Pancreas (tissue), 10 donors: ENCODE data around the gene PARD3. TPM values are rescaled to one million over a fixed set of nuclear protein-coding genes. Genes with fewer than 3 reads are reported as not detected.

ENCODE experiments used
- ATAC-seq, 4 donors: fragments of 200-7000 bp; cut with Tn5 transposase; one replicate each; pipeline versions ENCODE4 v1.8.0 to v1.9.1; 2020; ENCODE audit warnings: mild to moderate bottlenecking in 4 of 4, moderate library complexity in 4 of 4
- DNase-seq, 6 donors: peaks; one replicate each; pipeline ENCODE4 v3.0.0-alpha.2; 2020
- FAIRE-seq: peaks from 2 replicates; lab custom pipeline; 2012; peaks lifted over from hg19 to GRCh38; lab: Jason Lieb, UNC
- H3K27ac ChIP-seq, 4 donors: fragments of 200-600 bp; sonication (generic); 1 replicate in 3 of 4; 2 replicates in 1 of 4; pipeline versions ENCODE4 v1.5.0 to v1.8.0; 2020
- H3K27me3 ChIP-seq, 4 donors: fragments of 200-600 bp; one replicate each; pipeline ENCODE4 v1.8.0; 2021
- H3K36me3 ChIP-seq, 3 donors: fragments of 200-600 bp; sonication (generic) in 1 of 3; one replicate each; pipeline versions ENCODE4 v1.5.0 to v1.8.0; 2020 to 2021
- H3K4me1 ChIP-seq, 3 donors: fragments of 200-600 bp; one replicate each; pipeline ENCODE4 v1.8.0; 2021
- H3K4me3 ChIP-seq, 4 donors: fragments of 200-600 bp; sonication (generic) in 2 of 4; one replicate each; pipeline versions ENCODE4 v1.5.0 to v1.8.0; 2020 to 2021
- H3K9me3 ChIP-seq, 4 donors: fragments of 200-600 bp; one replicate each; pipeline ENCODE4 v1.8.0; 2021
- CTCF ChIP-seq, 4 donors: fragments of 200-600 bp; sonication (generic) in 3 of 4; IDR thresholded peaks; one replicate each; pipeline versions ENCODE4 v1.5.0 to v1.8.0; 2021; ENCODE audit warnings: antibody characterized with exemption in 4 of 4
- WGBS, 2 donors: extraction: QIAGEN DNeasy Blood & Tissue Kit; methylation state at CpG; one replicate each; pipeline ENCODE4 v1.1.7; 2013; 5-methylcytosine and 5-hydroxymethylcytosine counted together
- intact Hi-C, 3 donors: fragments of 100-400 bp; cut with DNase I; formaldehyde crosslinking; loops; one replicate each; pipeline versions ENCODE4 v1.11.1 to v1.14.2; 2022
- polyA plus RNA-seq, 2 donors: library from polyadenylated mRNA; stranded (reverse); fragments of 200-250 nt; gene quantifications; one replicate each; pipeline ENCODE4 v1.2.3, GENCODE V29; 2013
- total RNA-seq, 6 donors: library from RNA; stranded (reverse); fragmentation: NEBNext Ultra II Directional in 4 of 6; extraction: Animal tissue kit (Norgen Biotek cat#: 25700) in 4 of 6; gene quantifications; one replicate each; pipeline versions ENCODE4 v1.2.1 to v1.2.4, GENCODE V29; 2021 to 2023
- donor health status: healthy with polysubstance abuse.
- donor health status: DM: no; HTN: no; CAD: no; lungs with moderate emphysema.
- donor health status: DM: no; HTN: no; CAD: no.
- donor health status: control.
- donor health status: control.
- donor health status: Bipolar disorder and iron deficiency.
- donor health status: DM: yes; HTN: yes; CAD: no.
- donor health status: DM: no; HTN: no; CAD: no.
- donor health status: DM: no; HTN: no; CAD: no.
- donor health status: DM: yes; HTN: yes; CAD: no.

PARD3 gene
- total and polyA plus RNA-seq, 8 donors = 12.8 to 32.3 (median 23.4) TPM

- Histone ChIP-seq H3K27ac (no peak overlapping the region), H3K27me3 (no peaks in the 10 kb centered on the region), H3K36me3 (no peaks in the 10 kb centered on the region), H3K9me3 (no peaks in the 10 kb centered on the region), H3K4me3 (no peak overlapping the region), H3K4me1 (no peaks in the 10 kb centered on the region)
- DNase-seq (peak in 2 of 6 donors; percentile 14 to 16), ATAC-seq (peak in 3 of 4 donors; percentile 35 to 62 (median 60)), FAIRE-seq (no peak)
- intact Hi-C loops = no loop called here
- WGBS, 2 donors = 74 to 82% methylated on average over 22 of the region's 22 CpGs
- no peak for TF ChIP-seq CTCF (IDR thresholded peaks at IDR 0.05)
Observed at GRCh38 chr10:34078745-34079470, 736.2 kb downstream of the PARD3 start.

- DNase-seq (no peak), FAIRE-seq (no peak), ATAC-seq (no peak)
- Histone ChIP-seq H3K4me1 (no peaks in the 10 kb centered on the region), H3K27ac (no peak overlapping the region), H3K36me3 (no peaks in the 10 kb centered on the region), H3K9me3 (no peaks in the 10 kb centered on the region), H3K27me3 (no peaks in the 10 kb centered on the region), H3K4me3 (no peak overlapping the region)
- TF ChIP-seq CTCF (IDR thresholded peaks at IDR 0.05) = no peak
- intact Hi-C loops = no loop called here
- WGBS, 2 donors = 67 to 75% methylated on average over 4 of the region's 4 CpGs
Observed at GRCh38 chr10:34078017-34078744, 736.9 kb downstream of the PARD3 start.

GRCh38 chr10:34076443-34076842 lies 738.7 kb downstream of the PARD3 start:
- H3K4me3 ChIP-seq = no peak overlapping the region
- no peaks in the 10 kb centered on the region for H3K36me3 ChIP-seq
- no peak for TF ChIP-seq CTCF (IDR thresholded peaks at IDR 0.05)
- intact Hi-C loops = no loop called here
- ATAC-seq (no peak), DNase-seq (no peak), FAIRE-seq (no peak)
- no peaks in the 10 kb centered on the region for H3K27me3 ChIP-seq
- no peaks in the 10 kb centered on the region for H3K9me3 ChIP-seq
- no peak overlapping the region for H3K27ac ChIP-seq
- no peaks in the 10 kb centered on the region for H3K4me1 ChIP-seq

GRCh38 chr10:34075254-34075926 lies 739.7 kb downstream of the PARD3 start:
- no peak for TF ChIP-seq CTCF (IDR thresholded peaks at IDR 0.05)
- Histone ChIP-seq H3K36me3 (no peaks in the 10 kb centered on the region), H3K9me3 (no peaks in the 10 kb centered on the region), H3K4me1 (no peaks in the 10 kb centered on the region), H3K4me3 (no peak overlapping the region), H3K27me3 (no peaks in the 10 kb centered on the region), H3K27ac (no peak overlapping the region)
- WGBS, 2 donors = 52% methylated on average over 6 of the region's 6 CpGs
- DNase-seq = peak in 1 of 6 donors; percentile 15
- no peak for FAIRE-seq
- intact Hi-C loops = no loop called here
- peak in 3 of 4 donors; percentile 18 to 65 (median 57) for ATAC-seq
